ENCODE data around the gene SLC29A1. TPM values are rescaled to one million over a fixed set of nuclear protein-coding genes. Genes with fewer than 3 reads are reported as not detected.

Gene SLC29A1
- total RNA-seq, result 24.1 and 26.2 TPM in 2 replicates
- long read RNA-seq, transcript SLC29A1-209 (13 exons, 2,318 nt), result major isoform, 48 of 97 reads
- long read RNA-seq, transcript SLC29A1-206 (13 exons, 2,183 nt), result minor isoform, 20 of 97 reads
- long read RNA-seq, partial matches to known transcripts, result 3 of 97 reads
- long read RNA-seq, other reads (novel, unspliced or antisense), result 21 of 97 reads

DNA sequence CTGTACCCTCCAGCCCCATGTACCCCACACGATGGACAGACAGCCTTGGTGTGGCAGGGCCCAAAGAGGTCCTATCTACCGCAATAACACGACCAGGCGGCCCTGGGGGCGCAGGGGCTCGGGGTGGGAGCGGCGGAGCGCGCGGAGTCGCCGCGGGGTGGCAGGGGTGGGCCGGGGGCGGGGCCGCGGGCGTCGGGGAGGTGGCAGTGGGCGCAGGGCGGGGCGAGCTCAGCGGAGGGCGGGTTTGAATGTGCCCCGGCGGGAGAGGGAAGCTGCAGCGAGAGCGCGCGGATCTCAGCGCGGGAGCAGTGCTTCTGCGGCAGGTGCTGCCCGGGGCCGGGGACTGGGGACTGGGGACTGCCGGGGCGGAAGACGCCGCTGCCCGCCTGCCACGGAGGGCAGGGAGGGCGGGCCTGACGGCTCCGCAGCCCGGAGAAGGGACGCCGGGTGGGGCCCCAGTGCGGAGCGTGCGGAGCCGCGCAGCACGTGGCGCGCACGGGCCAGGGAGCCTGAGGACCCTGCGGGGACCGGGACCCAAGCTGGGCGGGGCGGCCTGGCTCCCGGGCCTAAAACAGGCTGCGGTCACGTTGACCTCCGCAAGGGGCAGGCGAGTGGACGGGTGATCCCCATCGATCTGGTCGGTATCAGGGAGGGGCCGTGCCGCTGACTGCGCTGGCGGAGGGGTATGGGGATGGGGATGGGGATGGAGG lies at the start of gene SLC29A1:
TSS of gene SLC29A1 (plus strand) at position 277 of the 710 bp plus-strand sequence. CDS start 3,719 bp downstream, outside the sequence.
- H3K9me3 Mint-ChIP-seq (ENCODE audit: low read depth), result no peaks in the 10 kb centered on the region

GRCh38 chr6:44176130-44176761 lies 47.1 kb upstream of the SLC29A1 start:
- DNase-seq (ENCODE audit: low spot score, unreplicated experiment), result no peak
- H3K4me1 Mint-ChIP-seq (ENCODE audit: low read depth), result no peaks in the 10 kb centered on the region
- peaks cover 7% of the 10 kb centered on the region for H3K27me3 Mint-ChIP-seq
- no peaks in the 10 kb centered on the region for H3K9me3 Mint-ChIP-seq (ENCODE audit: low read depth)
- no peaks in the 10 kb centered on the region for H3K36me3 Mint-ChIP-seq (ENCODE audit: insufficient read depth)
- H3K4me3 Mint-ChIP-seq (ENCODE audit: low read depth), result no peak overlapping the region
- H3K27ac Mint-ChIP-seq, result no peak overlapping the region
- TF ChIP-seq CTCF (IDR thresholded peaks at IDR 0.05; ENCODE audit: unreplicated experiment), result no peak

More for the DNA sequence above, at the start of gene SLC29A1:
- peak; percentile 59 for TF ChIP-seq CTCF (IDR thresholded peaks at IDR 0.05; ENCODE audit: unreplicated experiment)
- Mint-ChIP-seq H3K4me3 (ENCODE audit: low read depth) (peak within 1 kb of the TSS; percentile 71), H3K36me3 (ENCODE audit: insufficient read depth) (no peaks in the 10 kb centered on the region), H3K4me1 (ENCODE audit: low read depth) (peaks cover 38% of the 10 kb centered on the region), H3K27ac (peak within 1 kb of the TSS; percentile 89), H3K27me3 (peaks cover 20% of the 10 kb centered on the region)
- DNase-seq (ENCODE audit: low spot score, unreplicated experiment), result peak; percentile 80

GRCh38 chr6:44176762-44177509 lies 46.5 kb upstream of the SLC29A1 start:
- Mint-ChIP-seq H3K27me3 (peaks cover 4% of the 10 kb centered on the region), H3K36me3 (ENCODE audit: insufficient read depth) (no peaks in the 10 kb centered on the region), H3K4me3 (ENCODE audit: low read depth) (no peak overlapping the region), H3K4me1 (ENCODE audit: low read depth) (no peaks in the 10 kb centered on the region), H3K9me3 (ENCODE audit: low read depth) (no peaks in the 10 kb centered on the region), H3K27ac (no peak overlapping the region)
- TF ChIP-seq CTCF (IDR thresholded peaks at IDR 0.05; ENCODE audit: unreplicated experiment), result no peak
- no peak for DNase-seq (ENCODE audit: low spot score, unreplicated experiment)

GRCh38 chr6:44177691-44178423 lies 45.5 kb upstream of the SLC29A1 start:
- Mint-ChIP-seq H3K4me3 (ENCODE audit: low read depth) (no peak overlapping the region), H3K27ac (no peak overlapping the region), H3K9me3 (ENCODE audit: low read depth) (no peaks in the 10 kb centered on the region), H3K4me1 (ENCODE audit: low read depth) (no peaks in the 10 kb centered on the region), H3K36me3 (ENCODE audit: insufficient read depth) (no peaks in the 10 kb centered on the region), H3K27me3 (no peaks in the 10 kb centered on the region)
- DNase-seq (ENCODE audit: low spot score, unreplicated experiment), result no peak
- no peak for TF ChIP-seq CTCF (IDR thresholded peaks at IDR 0.05; ENCODE audit: unreplicated experiment)
